ENCODE data around the gene SMAD6. TPM values are rescaled to one million over a fixed set of nuclear protein-coding genes. Genes with fewer than 3 reads are reported as not detected.

Gene SMAD6
- polyA plus RNA-seq, 1 of the 3 experiments (the other 2 are of a cell fraction), result 4.5 TPM

GRCh38 chr15:66661432-66662096, 40.5 kb upstream of the SMAD6 start:
- no peak overlapping the region for H3K4me2 ChIP-seq
- H2AFZ ChIP-seq (ENCODE audit: low read depth), result no peak overlapping the region
- no peaks in the 10 kb centered on the region for H3K27me3 ChIP-seq (ENCODE audit: insufficient read depth)
- H3F3A ChIP-seq (replicated peaks; ENCODE audit: insufficient read depth), result no peaks in the 10 kb centered on the region
- no peak overlapping the region for H3K4me3 ChIP-seq (ENCODE audit: low read depth in 2 of 2, low read length in 1 of 2)
- H3K9me2 ChIP-seq, result no peaks in the 10 kb centered on the region
- no peak overlapping the region for H3K9ac ChIP-seq
- TF ChIP-seq GATA2 (CRISPR knock-in tag; IDR thresholded peaks at IDR 0.05), result no peak
- TF ChIP-seq TAF1 (IDR thresholded peaks at IDR 0.05; ENCODE audit: borderline replicate concordance, low read depth, low read length), result no peak
- no peak for TF ChIP-seq SMC3 (IDR thresholded peaks at IDR 0.05; ENCODE audit: low read depth, low read length)
- no peak for TF ChIP-seq RXRA (IDR thresholded peaks at IDR 0.05; ENCODE audit: borderline replicate concordance, low read depth)
- TF ChIP-seq RCOR1 (IDR thresholded peaks at IDR 0.05; ENCODE audit: low read length), result no peak
- no peak for TF ChIP-seq CHD2 (IDR thresholded peaks at IDR 0.05; ENCODE audit: low read length, partially characterized antibody)
- no peak for TF ChIP-seq NRF1 (IDR thresholded peaks at IDR 0.05; ENCODE audit: low read depth, low read length)
- TF ChIP-seq, protein P1, sequence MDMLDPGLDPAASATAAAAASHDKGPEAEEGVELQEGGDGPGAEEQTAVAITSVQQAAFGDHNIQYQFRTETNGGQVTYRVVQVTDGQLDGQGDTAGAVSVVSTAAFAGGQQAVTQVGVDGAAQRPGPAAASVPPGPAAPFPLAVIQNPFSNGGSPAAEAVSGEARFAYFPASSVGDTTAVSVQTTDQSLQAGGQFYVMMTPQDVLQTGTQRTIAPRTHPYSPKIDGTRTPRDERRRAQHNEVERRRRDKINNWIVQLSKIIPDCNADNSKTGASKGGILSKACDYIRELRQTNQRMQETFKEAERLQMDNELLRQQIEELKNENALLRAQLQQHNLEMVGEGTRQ (IDR thresholded peaks at IDR 0.05; ENCODE audit: borderline replicate concordance, low read depth, low read length), result no peak
- TF ChIP-seq, protein P2, sequence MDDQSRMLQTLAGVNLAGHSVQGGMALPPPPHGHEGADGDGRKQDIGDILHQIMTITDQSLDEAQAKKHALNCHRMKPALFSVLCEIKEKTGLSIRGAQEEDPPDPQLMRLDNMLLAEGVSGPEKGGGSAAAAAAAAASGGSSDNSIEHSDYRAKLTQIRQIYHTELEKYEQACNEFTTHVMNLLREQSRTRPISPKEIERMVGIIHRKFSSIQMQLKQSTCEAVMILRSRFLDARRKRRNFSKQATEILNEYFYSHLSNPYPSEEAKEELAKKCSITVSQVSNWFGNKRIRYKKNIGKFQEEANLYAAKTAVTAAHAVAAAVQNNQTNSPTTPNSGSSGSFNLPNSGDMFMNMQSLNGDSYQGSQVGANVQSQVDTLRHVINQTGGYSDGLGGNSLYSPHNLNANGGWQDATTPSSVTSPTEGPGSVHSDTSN (IDR thresholded peaks at IDR 0.05), result no peak
- no peak for TF ChIP-seq TCF12 (IDR thresholded peaks at IDR 0.05)
- TF ChIP-seq, protein P3, sequence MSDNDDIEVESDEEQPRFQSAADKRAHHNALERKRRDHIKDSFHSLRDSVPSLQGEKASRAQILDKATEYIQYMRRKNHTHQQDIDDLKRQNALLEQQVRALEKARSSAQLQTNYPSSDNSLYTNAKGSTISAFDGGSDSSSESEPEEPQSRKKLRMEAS (IDR thresholded peaks at IDR 0.05; ENCODE audit: low read depth), result no peak
- TF ChIP-seq EZH2phosphoT487 (IDR thresholded peaks at IDR 0.05; ENCODE audit: borderline replicate concordance, low read depth), result no peak
- TF ChIP-seq MXI1 (IDR thresholded peaks at IDR 0.05; ENCODE audit: low read depth, low read length), result no peak
- TF ChIP-seq RAD21 (IDR thresholded peaks at IDR 0.05; ENCODE audit: low read length), result no peak
- TF ChIP-seq FOXM1 (IDR thresholded peaks at IDR 0.05; ENCODE audit: low read depth), result no peak
- TF ChIP-seq RFX5 (IDR thresholded peaks at IDR 0.05; ENCODE audit: low read length), result no peak
- TF ChIP-seq SIN3A (IDR thresholded peaks at IDR 0.05; ENCODE audit: borderline replicate concordance, low read depth, low read length), result no peak
- TF ChIP-seq, protein P4, sequence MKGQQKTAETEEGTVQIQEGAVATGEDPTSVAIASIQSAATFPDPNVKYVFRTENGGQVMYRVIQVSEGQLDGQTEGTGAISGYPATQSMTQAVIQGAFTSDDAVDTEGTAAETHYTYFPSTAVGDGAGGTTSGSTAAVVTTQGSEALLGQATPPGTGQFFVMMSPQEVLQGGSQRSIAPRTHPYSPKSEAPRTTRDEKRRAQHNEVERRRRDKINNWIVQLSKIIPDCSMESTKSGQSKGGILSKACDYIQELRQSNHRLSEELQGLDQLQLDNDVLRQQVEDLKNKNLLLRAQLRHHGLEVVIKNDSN (IDR thresholded peaks at IDR 0.05; ENCODE audit: borderline replicate concordance, low read depth), result no peak
- TF ChIP-seq CTCF (IDR thresholded peaks at IDR 0.05), result no peak
- TF ChIP-seq GABPA (IDR thresholded peaks at IDR 0.05; ENCODE audit: low read depth), result no peak
- H4K20me1 ChIP-seq (ENCODE audit: insufficient read depth), result no peaks in the 10 kb centered on the region
- H3K27ac ChIP-seq (ENCODE audit: low read depth in 2 of 2, low read length in 1 of 2), result no peak overlapping the region
- no peaks in the 10 kb centered on the region for H3K36me3 ChIP-seq (replicated peaks in 1 of 2; ENCODE audit: control insufficient read depth in 1 of 2, insufficient read depth in 2 of 2, low read length in 1 of 2)
- WGBS (ENCODE audit: low lambda C conversion rate), result 95% methylated on average over 17 of the region's 23 CpGs
- DNase-seq, result no peak
- H3K9me3 ChIP-seq, result no peaks in the 10 kb centered on the region
- H3K4me1 ChIP-seq (ENCODE audit: control insufficient read depth in 1 of 2, insufficient read depth in 2 of 2, low read depth in 1 of 2, low read length in 1 of 2), result peaks cover 4 to 10% of the 10 kb centered on the region in 2 experiments; a peak in 2 of 4 replicates
- POLR2A ChIA-PET, result no interaction called here
- CTCF ChIA-PET, result interaction anchor here (0.9 kb wide), 1 partner anchor 14 kb away, joined by 3 read pairs; no protein-coding TSS in a partner anchor
- no peaks in the 10 kb centered on the region for H3K79me2 ChIP-seq (ENCODE audit: insufficient read depth)

All from SK-N-SH (cell line).